ENCODE results near the gene EPS8L3. TPM values are rescaled to one million over a fixed set of nuclear protein-coding genes. Genes with fewer than 3 reads are reported as not detected.
A peak's percentile ranks its signal among the peaks of the same experiment; 100 is the strongest.
"Not testable (repeated sequence)": the region's sequence is repeated elsewhere in the genome, so short reads cannot be mapped to it uniquely, and the experiment has no call there.

The EPS8L3 gene
- total and polyA plus RNA-seq, 11 donors = 0.25 to 0.75 (median 0.30) TPM; not detected in 5

- no peak for TF ChIP-seq POLR2A (IDR thresholded peaks at IDR 0.05)
- no peak for TF ChIP-seq CTCF (IDR thresholded peaks at IDR 0.05)
- H3K4me1 ChIP-seq = no peaks in the 10 kb centered on the region
These were observed 58.3 kb downstream of the EPS8L3 start for GRCh38 chr1:109705411-109705810.

GRCh38 chr1:109704173-109704572 lies 59.5 kb downstream of the EPS8L3 start:
- no peak for TF ChIP-seq POLR2A (IDR thresholded peaks at IDR 0.05)
- TF ChIP-seq CTCF (IDR thresholded peaks at IDR 0.05) = peak in 1 of 12 donors; percentile 8
- H3K27ac ChIP-seq = no peak overlapping the region
- H3K9me3 ChIP-seq = peaks cover 0 to 18% (median 2%) of the 10 kb centered on the region in 12 donors
- DNase-seq (no peak), ATAC-seq (peak in 1 of 4 donors; percentile 34)
- H3K27me3 ChIP-seq = no peaks in the 10 kb centered on the region
- H3K36me3 ChIP-seq = no peaks in the 10 kb centered on the region
- H3K4me1 ChIP-seq = no peaks in the 10 kb centered on the region
- intact Hi-C loops (cut with DNase I) = no loop called here
- no peak overlapping the region for H3K4me3 ChIP-seq
- WGBS, 4 donors = 66 to 82% (median 78%) methylated on average over 8 of the region's 8 CpGs

More at GRCh38 chr1:109705411-109705810, 58.3 kb downstream of the EPS8L3 start:
- DNase-seq (no peak), ATAC-seq (no peak)
- Histone ChIP-seq H3K36me3 (no peaks in the 10 kb centered on the region), H3K9me3 (peaks cover 0 to 25% (median 4%) of the 10 kb centered on the region in 12 donors), H3K27ac (no peak overlapping the region), H3K4me3 (no peak overlapping the region), H3K27me3 (no peaks in the 10 kb centered on the region)
- 89 to 93% (median 91%) methylated on average over 4 of the region's 4 CpGs for WGBS, 4 donors
- intact Hi-C loops (cut with DNase I) = no loop called here

GRCh38 chr1:109702940-109703339 lies 60.8 kb downstream of the EPS8L3 start:
- intact Hi-C loops (cut with DNase I); H3K27ac ChIP-seq; H3K9me3 ChIP-seq; H3K36me3 ChIP-seq; H3K4me3 ChIP-seq; ATAC-seq; DNase-seq; H3K4me1 ChIP-seq; H3K27me3 ChIP-seq: not testable (repeated sequence)
- WGBS, 4 donors = 92 to 99% (median 95%) methylated on average over 3 of the region's 3 CpGs

Other genes with a start within 250 kb of the EPS8L3 start
- gene GPR61, start 224.1 kb downstream of the EPS8L3 start, total RNA-seq = under 1 TPM in 6 of 9 donors, not detected in 3; 0.08 to 0.72 (median 0.21) TPM
- under 1 TPM in 1 of 2 donors, not detected in 1; 0.15 TPM for gene GPR61, start 224.1 kb downstream of the EPS8L3 start, polyA plus RNA-seq
- 1 to 10 TPM; 1.5 to 5.4 (median 2.5) TPM for gene GNAI3, start 215.3 kb downstream of the EPS8L3 start, total RNA-seq
- gene GNAI3, start 215.3 kb downstream of the EPS8L3 start, polyA plus RNA-seq = 1 to 10 TPM; 1.6 to 3.0 TPM
- not detected for gene GNAT2, start 144.3 kb downstream of the EPS8L3 start, total RNA-seq
- gene GNAT2, start 144.3 kb downstream of the EPS8L3 start, polyA plus RNA-seq = not detected
- 10 to 100 TPM in 5 of 9 donors, 1 to 10 TPM in 4; 7.5 to 29.9 (median 10.0) TPM for gene AMPD2, start 144.1 kb downstream of the EPS8L3 start, total RNA-seq
- gene AMPD2, start 144.1 kb downstream of the EPS8L3 start, polyA plus RNA-seq = 10 to 100 TPM in 1 of 2 donors, 1 to 10 TPM in 1; 7.4 to 17.1 TPM
- 10 to 100 TPM; 29.2 to 48.4 (median 44.5) TPM for gene GSTM4, start 107.8 kb downstream of the EPS8L3 start, total RNA-seq
- gene GSTM4, start 107.8 kb downstream of the EPS8L3 start, polyA plus RNA-seq = 10 to 100 TPM; 21.7 to 42.1 TPM
- gene GSTM2, start 95.9 kb downstream of the EPS8L3 start, total RNA-seq = 10 to 100 TPM; 41.8 to 86.2 (median 62.3) TPM
- gene GSTM2, start 95.9 kb downstream of the EPS8L3 start, polyA plus RNA-seq = 100 to 1,000 TPM in 1 of 2 donors, 10 to 100 TPM in 1; 20.5 to 101 TPM
- gene GSTM1, start 76.1 kb downstream of the EPS8L3 start, total RNA-seq = 10 to 100 TPM in 5 of 9 donors, not detected in 4; 17.9 to 60.0 (median 26.8) TPM
- gene GSTM1, start 76.1 kb downstream of the EPS8L3 start, polyA plus RNA-seq = 10 to 100 TPM in 1 of 2 donors, under 1 TPM in 1; 0.10 to 39.5 TPM
- gene GSTM5, start 51.7 kb downstream of the EPS8L3 start, total RNA-seq = 1 to 10 TPM in 7 of 9 donors, under 1 TPM in 1, not detected in 1; 0.58 to 9.0 (median 2.2) TPM
- gene GSTM5, start 51.7 kb downstream of the EPS8L3 start, polyA plus RNA-seq = 1 to 10 TPM in 1 of 2 donors, under 1 TPM in 1; 0.49 to 1.4 TPM
- 100 to 1,000 TPM in 4 of 9 donors, 10 to 100 TPM in 5; 52.3 to 237 (median 91.5) TPM for gene GSTM3, start 22.9 kb downstream of the EPS8L3 start, total RNA-seq
- gene GSTM3, start 22.9 kb downstream of the EPS8L3 start, polyA plus RNA-seq = 100 to 1,000 TPM in 1 of 2 donors, 10 to 100 TPM in 1; 53.1 to 224 TPM
- gene CSF1, start 146.9 kb upstream of the EPS8L3 start, total RNA-seq = 10 to 100 TPM in 8 of 9 donors, 1 to 10 TPM in 1; 9.0 to 64.8 (median 14.5) TPM
- gene CSF1, start 146.9 kb upstream of the EPS8L3 start, polyA plus RNA-seq = 1 to 10 TPM; 9.1 to 9.9 TPM
- gene AHCYL1, start 220.8 kb upstream of the EPS8L3 start, total RNA-seq = 10 to 100 TPM; 31.1 to 56.7 (median 48.7) TPM
- gene AHCYL1, start 220.8 kb upstream of the EPS8L3 start, polyA plus RNA-seq = 10 to 100 TPM; 23.8 to 37.2 TPM

All from heart left ventricle (tissue), 16 donors.